ENCODE results near the gene ZNF862.

DNA sequence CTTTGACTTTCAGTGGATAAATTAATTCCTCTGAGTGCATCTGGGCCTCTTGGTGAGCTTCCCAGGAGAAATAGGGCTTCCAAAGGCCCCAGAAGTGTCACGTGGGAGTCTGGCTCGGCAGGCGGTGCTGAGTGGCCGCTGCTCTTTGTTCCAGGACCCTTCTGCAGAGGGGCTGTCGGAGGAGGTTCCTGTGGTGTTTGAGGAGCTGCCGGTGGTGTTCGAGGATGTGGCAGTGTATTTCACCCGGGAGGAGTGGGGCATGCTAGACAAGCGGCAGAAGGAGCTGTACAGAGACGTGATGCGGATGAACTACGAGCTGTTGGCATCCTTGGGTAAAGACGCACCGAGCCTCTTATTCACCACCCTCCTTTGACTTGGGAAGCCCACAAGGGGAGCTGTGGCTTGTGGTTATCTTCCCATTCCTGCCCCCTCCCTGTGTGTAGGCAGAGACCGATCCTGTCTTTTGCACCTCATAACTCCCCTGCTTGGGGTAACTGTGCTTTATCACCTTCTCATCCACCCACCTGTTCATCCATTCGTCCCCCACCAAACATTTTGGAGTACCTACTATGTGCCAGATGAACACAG lies 11.9 kb downstream of the ZNF862 start:
- TF ChIP-seq EZH2 (IDR thresholded peaks at IDR 0.05; ENCODE audit: low read depth, unreplicated experiment) (no peak), EZH2phosphoT487 (IDR thresholded peaks at IDR 0.05; ENCODE audit: unreplicated experiment) (no peak), POLR2AphosphoS5 (IDR thresholded peaks at IDR 0.05; ENCODE audit: low read depth) (no peak), JUNB (IDR thresholded peaks at IDR 0.05; ENCODE audit: unreplicated experiment) (no peak), CREB1 (CRISPR knock-in tag; IDR thresholded peaks at IDR 0.05; ENCODE audit: low read depth) (no peak), ZNF114 (CRISPR knock-in tag; IDR thresholded peaks at IDR 0.05) (no peak), ZNF331 (CRISPR knock-in tag; IDR thresholded peaks at IDR 0.05; ENCODE audit: low read depth) (no peak), STAT1 (IDR thresholded peaks at IDR 0.05; ENCODE audit: unreplicated experiment) (no peak), NANOG (IDR thresholded peaks at IDR 0.05; ENCODE audit: borderline replicate concordance) (no peak)
- TF ChIP-seq, protein P1, sequence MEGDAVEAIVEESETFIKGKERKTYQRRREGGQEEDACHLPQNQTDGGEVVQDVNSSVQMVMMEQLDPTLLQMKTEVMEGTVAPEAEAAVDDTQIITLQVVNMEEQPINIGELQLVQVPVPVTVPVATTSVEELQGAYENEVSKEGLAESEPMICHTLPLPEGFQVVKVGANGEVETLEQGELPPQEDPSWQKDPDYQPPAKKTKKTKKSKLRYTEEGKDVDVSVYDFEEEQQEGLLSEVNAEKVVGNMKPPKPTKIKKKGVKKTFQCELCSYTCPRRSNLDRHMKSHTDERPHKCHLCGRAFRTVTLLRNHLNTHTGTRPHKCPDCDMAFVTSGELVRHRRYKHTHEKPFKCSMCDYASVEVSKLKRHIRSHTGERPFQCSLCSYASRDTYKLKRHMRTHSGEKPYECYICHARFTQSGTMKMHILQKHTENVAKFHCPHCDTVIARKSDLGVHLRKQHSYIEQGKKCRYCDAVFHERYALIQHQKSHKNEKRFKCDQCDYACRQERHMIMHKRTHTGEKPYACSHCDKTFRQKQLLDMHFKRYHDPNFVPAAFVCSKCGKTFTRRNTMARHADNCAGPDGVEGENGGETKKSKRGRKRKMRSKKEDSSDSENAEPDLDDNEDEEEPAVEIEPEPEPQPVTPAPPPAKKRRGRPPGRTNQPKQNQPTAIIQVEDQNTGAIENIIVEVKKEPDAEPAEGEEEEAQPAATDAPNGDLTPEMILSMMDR (conservative IDR thresholded peaks at IDR 0.05; ENCODE audit: low read depth in 2 of 2): 0 out of 4 replicates have a peak, but pooled peaks of 1 of the 2 experiments have one; percentile 13
- TF ChIP-seq, protein P2, sequence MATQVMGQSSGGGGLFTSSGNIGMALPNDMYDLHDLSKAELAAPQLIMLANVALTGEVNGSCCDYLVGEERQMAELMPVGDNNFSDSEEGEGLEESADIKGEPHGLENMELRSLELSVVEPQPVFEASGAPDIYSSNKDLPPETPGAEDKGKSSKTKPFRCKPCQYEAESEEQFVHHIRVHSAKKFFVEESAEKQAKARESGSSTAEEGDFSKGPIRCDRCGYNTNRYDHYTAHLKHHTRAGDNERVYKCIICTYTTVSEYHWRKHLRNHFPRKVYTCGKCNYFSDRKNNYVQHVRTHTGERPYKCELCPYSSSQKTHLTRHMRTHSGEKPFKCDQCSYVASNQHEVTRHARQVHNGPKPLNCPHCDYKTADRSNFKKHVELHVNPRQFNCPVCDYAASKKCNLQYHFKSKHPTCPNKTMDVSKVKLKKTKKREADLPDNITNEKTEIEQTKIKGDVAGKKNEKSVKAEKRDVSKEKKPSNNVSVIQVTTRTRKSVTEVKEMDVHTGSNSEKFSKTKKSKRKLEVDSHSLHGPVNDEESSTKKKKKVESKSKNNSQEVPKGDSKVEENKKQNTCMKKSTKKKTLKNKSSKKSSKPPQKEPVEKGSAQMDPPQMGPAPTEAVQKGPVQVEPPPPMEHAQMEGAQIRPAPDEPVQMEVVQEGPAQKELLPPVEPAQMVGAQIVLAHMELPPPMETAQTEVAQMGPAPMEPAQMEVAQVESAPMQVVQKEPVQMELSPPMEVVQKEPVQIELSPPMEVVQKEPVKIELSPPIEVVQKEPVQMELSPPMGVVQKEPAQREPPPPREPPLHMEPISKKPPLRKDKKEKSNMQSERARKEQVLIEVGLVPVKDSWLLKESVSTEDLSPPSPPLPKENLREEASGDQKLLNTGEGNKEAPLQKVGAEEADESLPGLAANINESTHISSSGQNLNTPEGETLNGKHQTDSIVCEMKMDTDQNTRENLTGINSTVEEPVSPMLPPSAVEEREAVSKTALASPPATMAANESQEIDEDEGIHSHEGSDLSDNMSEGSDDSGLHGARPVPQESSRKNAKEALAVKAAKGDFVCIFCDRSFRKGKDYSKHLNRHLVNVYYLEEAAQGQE (IDR thresholded peaks at IDR 0.05; ENCODE audit: unreplicated experiment): no peak
- TF ChIP-seq, protein P3, sequence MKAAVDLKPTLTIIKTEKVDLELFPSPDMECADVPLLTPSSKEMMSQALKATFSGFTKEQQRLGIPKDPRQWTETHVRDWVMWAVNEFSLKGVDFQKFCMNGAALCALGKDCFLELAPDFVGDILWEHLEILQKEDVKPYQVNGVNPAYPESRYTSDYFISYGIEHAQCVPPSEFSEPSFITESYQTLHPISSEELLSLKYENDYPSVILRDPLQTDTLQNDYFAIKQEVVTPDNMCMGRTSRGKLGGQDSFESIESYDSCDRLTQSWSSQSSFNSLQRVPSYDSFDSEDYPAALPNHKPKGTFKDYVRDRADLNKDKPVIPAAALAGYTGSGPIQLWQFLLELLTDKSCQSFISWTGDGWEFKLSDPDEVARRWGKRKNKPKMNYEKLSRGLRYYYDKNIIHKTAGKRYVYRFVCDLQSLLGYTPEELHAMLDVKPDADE (IDR thresholded peaks at IDR 0.05): no peak
- TF ChIP-seq, protein P4, sequence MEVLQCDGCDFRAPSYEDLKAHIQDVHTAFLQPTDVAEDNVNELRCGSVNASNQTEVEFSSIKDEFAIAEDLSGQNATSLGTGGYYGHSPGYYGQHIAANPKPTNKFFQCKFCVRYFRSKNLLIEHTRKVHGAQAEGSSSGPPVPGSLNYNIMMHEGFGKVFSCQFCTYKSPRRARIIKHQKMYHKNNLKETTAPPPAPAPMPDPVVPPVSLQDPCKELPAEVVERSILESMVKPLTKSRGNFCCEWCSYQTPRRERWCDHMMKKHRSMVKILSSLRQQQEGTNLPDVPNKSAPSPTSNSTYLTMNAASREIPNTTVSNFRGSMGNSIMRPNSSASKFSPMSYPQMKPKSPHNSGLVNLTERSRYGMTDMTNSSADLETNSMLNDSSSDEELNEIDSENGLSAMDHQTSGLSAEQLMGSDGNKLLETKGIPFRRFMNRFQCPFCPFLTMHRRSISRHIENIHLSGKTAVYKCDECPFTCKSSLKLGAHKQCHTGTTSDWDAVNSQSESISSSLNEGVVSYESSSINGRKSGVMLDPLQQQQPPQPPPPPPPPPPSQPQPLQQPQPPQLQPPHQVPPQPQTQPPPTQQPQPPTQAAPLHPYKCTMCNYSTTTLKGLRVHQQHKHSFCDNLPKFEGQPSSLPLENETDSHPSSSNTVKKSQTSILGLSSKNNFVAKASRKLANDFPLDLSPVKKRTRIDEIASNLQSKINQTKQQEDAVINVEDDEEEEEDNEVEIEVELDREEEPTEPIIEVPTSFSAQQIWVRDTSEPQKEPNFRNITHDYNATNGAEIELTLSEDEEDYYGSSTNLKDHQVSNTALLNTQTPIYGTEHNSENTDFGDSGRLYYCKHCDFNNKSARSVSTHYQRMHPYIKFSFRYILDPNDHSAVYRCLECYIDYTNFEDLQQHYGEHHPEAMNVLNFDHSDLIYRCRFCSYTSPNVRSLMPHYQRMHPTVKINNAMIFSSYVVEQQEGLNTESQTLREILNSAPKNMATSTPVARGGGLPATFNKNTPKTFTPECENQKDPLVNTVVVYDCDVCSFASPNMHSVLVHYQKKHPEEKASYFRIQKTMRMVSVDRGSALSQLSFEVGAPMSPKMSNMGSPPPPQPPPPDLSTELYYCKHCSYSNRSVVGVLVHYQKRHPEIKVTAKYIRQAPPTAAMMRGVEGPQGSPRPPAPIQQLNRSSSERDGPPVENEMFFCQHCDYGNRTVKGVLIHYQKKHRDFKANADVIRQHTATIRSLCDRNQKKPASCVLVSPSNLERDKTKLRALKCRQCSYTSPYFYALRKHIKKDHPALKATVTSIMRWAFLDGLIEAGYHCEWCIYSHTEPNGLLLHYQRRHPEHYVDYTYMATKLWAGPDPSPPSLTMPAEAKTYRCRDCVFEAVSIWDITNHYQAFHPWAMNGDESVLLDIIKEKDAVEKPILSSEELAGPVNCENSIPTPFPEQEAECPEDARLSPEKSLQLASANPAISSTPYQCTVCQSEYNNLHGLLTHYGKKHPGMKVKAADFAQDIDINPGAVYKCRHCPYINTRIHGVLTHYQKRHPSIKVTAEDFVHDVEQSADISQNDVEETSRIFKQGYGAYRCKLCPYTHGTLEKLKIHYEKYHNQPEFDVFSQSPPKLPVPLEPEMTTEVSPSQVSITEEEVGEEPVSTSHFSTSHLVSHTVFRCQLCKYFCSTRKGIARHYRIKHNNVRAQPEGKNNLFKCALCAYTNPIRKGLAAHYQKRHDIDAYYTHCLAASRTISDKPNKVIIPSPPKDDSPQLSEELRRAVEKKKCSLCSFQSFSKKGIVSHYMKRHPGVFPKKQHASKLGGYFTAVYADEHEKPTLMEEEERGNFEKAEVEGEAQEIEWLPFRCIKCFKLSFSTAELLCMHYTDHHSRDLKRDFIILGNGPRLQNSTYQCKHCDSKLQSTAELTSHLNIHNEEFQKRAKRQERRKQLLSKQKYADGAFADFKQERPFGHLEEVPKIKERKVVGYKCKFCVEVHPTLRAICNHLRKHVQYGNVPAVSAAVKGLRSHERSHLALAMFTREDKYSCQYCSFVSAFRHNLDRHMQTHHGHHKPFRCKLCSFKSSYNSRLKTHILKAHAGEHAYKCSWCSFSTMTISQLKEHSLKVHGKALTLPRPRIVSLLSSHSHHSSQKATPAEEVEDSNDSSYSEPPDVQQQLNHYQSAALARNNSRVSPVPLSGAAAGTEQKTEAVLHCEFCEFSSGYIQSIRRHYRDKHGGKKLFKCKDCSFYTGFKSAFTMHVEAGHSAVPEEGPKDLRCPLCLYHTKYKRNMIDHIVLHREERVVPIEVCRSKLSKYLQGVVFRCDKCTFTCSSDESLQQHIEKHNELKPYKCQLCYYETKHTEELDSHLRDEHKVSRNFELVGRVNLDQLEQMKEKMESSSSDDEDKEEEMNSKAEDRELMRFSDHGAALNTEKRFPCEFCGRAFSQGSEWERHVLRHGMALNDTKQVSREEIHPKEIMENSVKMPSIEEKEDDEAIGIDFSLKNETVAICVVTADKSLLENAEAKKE (CRISPR knock-in tag; IDR thresholded peaks at IDR 0.05): no peak
